ENCODE results near the gene IFI35.
A peak's percentile ranks its signal among the peaks of the same experiment; 100 is the strongest.

The IFI35 gene

DNA sequence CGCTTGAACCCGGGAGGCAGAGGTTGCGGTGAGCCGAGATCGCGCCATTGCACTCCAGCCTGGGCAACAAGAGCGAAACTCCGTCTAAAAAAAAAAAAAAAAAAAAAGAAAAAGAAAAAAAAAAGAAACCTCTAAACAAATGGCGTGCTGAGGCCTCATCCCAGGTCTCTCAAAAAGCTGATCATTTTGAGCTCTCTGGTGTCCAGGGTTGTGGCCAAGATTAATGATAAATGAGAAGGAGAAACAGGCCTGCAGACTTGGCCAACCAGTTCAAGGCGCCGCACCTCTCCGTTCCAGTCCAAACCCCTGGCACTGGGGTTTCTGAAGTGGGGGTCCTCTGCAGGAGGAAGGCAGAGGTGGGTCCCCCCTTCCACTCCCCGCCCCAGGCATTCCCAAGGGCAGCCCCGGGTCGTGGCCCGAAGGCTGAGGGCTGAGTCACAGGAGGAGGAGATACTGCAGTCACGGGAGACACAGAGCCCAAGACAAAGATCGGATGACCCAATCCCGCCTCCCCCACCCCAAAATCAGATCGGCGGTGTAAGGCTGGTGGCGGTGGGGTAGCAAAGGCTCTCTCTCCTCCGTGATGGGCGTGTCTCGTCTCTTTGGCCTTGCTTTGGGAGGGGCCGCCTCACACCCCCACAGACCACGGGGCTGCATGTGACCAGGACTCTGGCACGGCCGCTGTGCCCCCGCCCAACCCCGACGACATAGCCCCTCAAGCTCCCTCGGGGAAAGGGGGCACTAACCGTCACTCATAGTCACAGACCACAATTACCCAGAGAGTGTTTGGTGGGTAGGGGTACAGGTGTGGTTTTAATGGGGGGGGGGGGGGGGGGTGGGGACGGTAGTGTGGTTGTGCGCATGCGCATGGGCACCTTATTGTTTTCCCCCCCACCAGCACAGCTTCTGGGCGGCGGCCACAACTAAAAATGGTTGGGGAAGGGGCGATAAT, 14.5 kb downstream of the IFI35 start (continued):
- TF ChIP-seq ZNF555 (tag by site-specific recombination; conservative IDR thresholded peaks at IDR 0.05) (no peak), ZNF701 (tag by site-specific recombination; IDR thresholded peaks at IDR 0.05) (no peak), ZNF707 (tag by site-specific recombination; IDR thresholded peaks at IDR 0.05) (no peak), ZNF24 (tag by site-specific recombination; IDR thresholded peaks at IDR 0.05) (no peak), ZNF596 (tag by site-specific recombination; IDR thresholded peaks at IDR 0.05) (no peak), ZNF214 (tag by site-specific recombination; IDR thresholded peaks at IDR 0.05; ENCODE audit: borderline replicate concordance) (no peak), ZBTB8A (tag by site-specific recombination; IDR thresholded peaks at IDR 0.05) (no peak), ZBTB20 (tag by site-specific recombination; IDR thresholded peaks at IDR 0.05) (no peak), ZNF404 (tag by site-specific recombination; IDR thresholded peaks at IDR 0.05) (no peak), KLF8 (tag by site-specific recombination; IDR thresholded peaks at IDR 0.05) (peak; percentile 19), ZNF433 (tag by site-specific recombination; IDR thresholded peaks at IDR 0.05; ENCODE audit: low read depth) (no peak), ZNF654 (tag by site-specific recombination; IDR thresholded peaks at IDR 0.05; ENCODE audit: low read depth) (no peak), ZNF391 (tag by site-specific recombination; IDR thresholded peaks at IDR 0.05; ENCODE audit: borderline replicate concordance, low read depth) (no peak; the same call in 1 of the 2 replicates), SCRT2 (tag by site-specific recombination; IDR thresholded peaks at IDR 0.05) (no peak), ZNF341 (tag by site-specific recombination; IDR thresholded peaks at IDR 0.05; ENCODE audit: low read depth) (no peak), ZNF521 (tag by site-specific recombination; IDR thresholded peaks at IDR 0.05) (no peak), IKZF3 (tag by site-specific recombination; IDR thresholded peaks at IDR 0.05) (no peak), GFI1B (tag by site-specific recombination; IDR thresholded peaks at IDR 0.05) (no peak), ZNF155 (tag by site-specific recombination; IDR thresholded peaks at IDR 0.05) (no peak), ZNF514 (tag by site-specific recombination; IDR thresholded peaks at IDR 0.05) (no peak)
- TF ChIP-seq, protein P1, sequence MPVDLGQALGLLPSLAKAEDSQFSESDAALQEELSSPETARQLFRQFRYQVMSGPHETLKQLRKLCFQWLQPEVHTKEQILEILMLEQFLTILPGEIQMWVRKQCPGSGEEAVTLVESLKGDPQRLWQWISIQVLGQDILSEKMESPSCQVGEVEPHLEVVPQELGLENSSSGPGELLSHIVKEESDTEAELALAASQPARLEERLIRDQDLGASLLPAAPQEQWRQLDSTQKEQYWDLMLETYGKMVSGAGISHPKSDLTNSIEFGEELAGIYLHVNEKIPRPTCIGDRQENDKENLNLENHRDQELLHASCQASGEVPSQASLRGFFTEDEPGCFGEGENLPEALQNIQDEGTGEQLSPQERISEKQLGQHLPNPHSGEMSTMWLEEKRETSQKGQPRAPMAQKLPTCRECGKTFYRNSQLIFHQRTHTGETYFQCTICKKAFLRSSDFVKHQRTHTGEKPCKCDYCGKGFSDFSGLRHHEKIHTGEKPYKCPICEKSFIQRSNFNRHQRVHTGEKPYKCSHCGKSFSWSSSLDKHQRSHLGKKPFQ (tag by site-specific recombination; IDR thresholded peaks at IDR 0.05) = no peak
- TF ChIP-seq, protein P2, sequence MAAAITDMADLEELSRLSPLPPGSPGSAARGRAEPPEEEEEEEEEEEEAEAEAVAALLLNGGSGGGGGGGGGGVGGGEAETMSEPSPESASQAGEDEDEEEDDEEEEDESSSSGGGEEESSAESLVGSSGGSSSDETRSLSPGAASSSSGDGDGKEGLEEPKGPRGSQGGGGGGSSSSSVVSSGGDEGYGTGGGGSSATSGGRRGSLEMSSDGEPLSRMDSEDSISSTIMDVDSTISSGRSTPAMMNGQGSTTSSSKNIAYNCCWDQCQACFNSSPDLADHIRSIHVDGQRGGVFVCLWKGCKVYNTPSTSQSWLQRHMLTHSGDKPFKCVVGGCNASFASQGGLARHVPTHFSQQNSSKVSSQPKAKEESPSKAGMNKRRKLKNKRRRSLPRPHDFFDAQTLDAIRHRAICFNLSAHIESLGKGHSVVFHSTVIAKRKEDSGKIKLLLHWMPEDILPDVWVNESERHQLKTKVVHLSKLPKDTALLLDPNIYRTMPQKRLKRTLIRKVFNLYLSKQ (tag by site-specific recombination; IDR thresholded peaks at IDR 0.05; ENCODE audit: borderline replicate concordance) = no peak
- TF ChIP-seq, protein P3, sequence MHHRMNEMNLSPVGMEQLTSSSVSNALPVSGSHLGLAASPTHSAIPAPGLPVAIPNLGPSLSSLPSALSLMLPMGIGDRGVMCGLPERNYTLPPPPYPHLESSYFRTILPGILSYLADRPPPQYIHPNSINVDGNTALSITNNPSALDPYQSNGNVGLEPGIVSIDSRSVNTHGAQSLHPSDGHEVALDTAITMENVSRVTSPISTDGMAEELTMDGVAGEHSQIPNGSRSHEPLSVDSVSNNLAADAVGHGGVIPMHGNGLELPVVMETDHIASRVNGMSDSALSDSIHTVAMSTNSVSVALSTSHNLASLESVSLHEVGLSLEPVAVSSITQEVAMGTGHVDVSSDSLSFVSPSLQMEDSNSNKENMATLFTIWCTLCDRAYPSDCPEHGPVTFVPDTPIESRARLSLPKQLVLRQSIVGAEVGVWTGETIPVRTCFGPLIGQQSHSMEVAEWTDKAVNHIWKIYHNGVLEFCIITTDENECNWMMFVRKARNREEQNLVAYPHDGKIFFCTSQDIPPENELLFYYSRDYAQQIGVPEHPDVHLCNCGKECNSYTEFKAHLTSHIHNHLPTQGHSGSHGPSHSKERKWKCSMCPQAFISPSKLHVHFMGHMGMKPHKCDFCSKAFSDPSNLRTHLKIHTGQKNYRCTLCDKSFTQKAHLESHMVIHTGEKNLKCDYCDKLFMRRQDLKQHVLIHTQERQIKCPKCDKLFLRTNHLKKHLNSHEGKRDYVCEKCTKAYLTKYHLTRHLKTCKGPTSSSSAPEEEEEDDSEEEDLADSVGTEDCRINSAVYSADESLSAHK (tag by site-specific recombination; IDR thresholded peaks at IDR 0.05) = no peak
- TF ChIP-seq, protein P4, sequence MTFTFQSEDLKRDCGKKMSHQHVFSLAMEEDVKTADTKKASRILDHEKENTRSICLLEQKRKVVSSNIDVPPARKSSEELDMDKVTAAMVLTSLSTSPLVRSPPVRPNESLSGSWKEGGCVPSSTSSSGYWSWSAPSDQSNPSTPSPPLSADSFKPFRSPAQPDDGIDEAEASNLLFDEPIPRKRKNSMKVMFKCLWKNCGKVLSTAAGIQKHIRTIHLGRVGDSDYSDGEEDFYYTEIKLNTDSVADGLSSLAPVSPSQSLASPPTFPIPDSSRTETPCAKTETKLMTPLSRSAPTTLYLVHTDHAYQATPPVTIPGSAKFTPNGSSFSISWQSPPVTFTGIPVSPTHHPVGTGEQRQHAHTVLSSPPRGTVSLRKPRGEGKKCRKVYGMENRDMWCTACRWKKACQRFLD (tag by site-specific recombination; IDR thresholded peaks at IDR 0.05) = no peak
- TF ChIP-seq, protein P5, sequence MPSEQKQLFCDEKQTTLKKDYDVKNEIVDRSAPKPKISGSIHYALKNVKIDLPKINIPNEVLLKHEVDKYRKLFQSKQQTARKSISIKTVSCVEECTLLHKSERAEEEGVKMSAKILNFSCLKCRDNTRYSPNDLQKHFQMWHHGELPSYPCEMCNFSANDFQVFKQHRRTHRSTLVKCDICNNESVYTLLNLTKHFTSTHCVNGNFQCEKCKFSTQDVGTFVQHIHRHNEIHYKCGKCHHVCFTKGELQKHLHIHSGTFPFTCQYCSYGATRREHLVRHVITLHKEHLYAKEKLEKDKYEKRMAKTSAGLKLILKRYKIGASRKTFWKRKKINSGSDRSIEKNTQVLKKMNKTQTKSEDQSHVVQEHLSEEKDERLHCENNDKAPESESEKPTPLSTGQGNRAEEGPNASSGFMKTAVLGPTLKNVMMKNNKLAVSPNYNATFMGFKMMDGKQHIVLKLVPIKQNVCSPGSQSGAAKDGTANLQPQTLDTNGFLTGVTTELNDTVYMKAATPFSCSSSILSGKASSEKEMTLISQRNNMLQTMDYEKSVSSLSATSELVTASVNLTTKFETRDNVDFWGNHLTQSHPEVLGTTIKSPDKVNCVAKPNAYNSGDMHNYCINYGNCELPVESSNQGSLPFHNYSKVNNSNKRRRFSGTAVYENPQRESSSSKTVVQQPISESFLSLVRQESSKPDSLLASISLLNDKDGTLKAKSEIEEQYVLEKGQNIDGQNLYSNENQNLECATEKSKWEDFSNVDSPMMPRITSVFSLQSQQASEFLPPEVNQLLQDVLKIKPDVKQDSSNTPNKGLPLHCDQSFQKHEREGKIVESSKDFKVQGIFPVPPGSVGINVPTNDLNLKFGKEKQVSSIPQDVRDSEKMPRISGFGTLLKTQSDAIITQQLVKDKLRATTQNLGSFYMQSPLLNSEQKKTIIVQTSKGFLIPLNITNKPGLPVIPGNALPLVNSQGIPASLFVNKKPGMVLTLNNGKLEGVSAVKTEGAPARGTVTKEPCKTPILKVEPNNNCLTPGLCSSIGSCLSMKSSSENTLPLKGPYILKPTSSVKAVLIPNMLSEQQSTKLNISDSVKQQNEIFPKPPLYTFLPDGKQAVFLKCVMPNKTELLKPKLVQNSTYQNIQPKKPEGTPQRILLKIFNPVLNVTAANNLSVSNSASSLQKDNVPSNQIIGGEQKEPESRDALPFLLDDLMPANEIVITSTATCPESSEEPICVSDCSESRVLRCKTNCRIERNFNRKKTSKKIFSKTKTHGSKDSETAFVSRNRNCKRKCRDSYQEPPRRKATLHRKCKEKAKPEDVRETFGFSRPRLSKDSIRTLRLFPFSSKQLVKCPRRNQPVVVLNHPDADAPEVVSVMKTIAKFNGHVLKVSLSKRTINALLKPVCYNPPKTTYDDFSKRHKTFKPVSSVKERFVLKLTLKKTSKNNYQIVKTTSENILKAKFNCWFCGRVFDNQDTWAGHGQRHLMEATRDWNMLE (tag by site-specific recombination; conservative IDR thresholded peaks at IDR 0.05; ENCODE audit: low read depth) = no peak
- TF ChIP-seq, protein P6, sequence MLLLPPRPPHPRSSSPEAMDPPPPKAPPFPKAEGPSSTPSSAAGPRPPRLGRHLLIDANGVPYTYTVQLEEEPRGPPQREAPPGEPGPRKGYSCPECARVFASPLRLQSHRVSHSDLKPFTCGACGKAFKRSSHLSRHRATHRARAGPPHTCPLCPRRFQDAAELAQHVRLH (tag by site-specific recombination; IDR thresholded peaks at IDR 0.05) = 0 out of 2 replicates have a peak, but pooled peaks have one; percentile 28

All from HEK293 (cell line).